22Rv1 (cell line): ENCODE measurements around the gene PNPLA7.

Experiments
- ZFX ChIP-seq: fragments of 450-650 bp; IDR thresholded peaks from 2 replicates; pipeline ENCODE4 v1.6.1; 2017; ENCODE audit warnings: antibody characterized with exemption, borderline replicate concordance
- TF ChIP-seq, protein P1 (sequence below): fragments of 450-650 bp; IDR thresholded peaks from 2 replicates; pipeline ENCODE4 v1.5.1; 2017; ENCODE audit warnings: mild to moderate bottlenecking

- TF ChIP-seq, protein P1, sequence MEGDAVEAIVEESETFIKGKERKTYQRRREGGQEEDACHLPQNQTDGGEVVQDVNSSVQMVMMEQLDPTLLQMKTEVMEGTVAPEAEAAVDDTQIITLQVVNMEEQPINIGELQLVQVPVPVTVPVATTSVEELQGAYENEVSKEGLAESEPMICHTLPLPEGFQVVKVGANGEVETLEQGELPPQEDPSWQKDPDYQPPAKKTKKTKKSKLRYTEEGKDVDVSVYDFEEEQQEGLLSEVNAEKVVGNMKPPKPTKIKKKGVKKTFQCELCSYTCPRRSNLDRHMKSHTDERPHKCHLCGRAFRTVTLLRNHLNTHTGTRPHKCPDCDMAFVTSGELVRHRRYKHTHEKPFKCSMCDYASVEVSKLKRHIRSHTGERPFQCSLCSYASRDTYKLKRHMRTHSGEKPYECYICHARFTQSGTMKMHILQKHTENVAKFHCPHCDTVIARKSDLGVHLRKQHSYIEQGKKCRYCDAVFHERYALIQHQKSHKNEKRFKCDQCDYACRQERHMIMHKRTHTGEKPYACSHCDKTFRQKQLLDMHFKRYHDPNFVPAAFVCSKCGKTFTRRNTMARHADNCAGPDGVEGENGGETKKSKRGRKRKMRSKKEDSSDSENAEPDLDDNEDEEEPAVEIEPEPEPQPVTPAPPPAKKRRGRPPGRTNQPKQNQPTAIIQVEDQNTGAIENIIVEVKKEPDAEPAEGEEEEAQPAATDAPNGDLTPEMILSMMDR = no peak
- TF ChIP-seq ZFX = no peak
These were observed 19.5 kb upstream of the PNPLA7 start for GRCh38 chr9:137569609-137570203.
